BLaER1 treated with 17β-estradiol and CSF1 and Interleukin-3, amounts not matched to agents 10 nM and 100 nM (cell line): ENCODE measurements around the gene KRTAP4-16.
"Not testable (repeated sequence)": the region's sequence is repeated elsewhere in the genome, so short reads cannot be mapped to it uniquely, and the experiment has no call there.

Experiments
- H3K27ac ChIP-seq, 11 experiments: shearing (Covaris generic); formaldehyde crosslinking; 2 replicates each; pipeline ENCODE4 v1.8.1; 2022
- H3K27me3 ChIP-seq, 11 experiments: shearing (Covaris generic); formaldehyde crosslinking; 2 replicates each; pipeline ENCODE4 v1.8.1; 2022
- H3K36me3 ChIP-seq, 11 experiments: shearing (Covaris generic); formaldehyde crosslinking; 2 replicates each; pipeline ENCODE4 v1.8.1; 2022
- H3K4me1 ChIP-seq, 10 experiments: shearing (Covaris generic); formaldehyde crosslinking; 2 replicates each; pipeline ENCODE4 v1.8.1; 2022
- H3K4me2 ChIP-seq, 11 experiments: shearing (Covaris generic); formaldehyde crosslinking; 2 replicates each; pipeline ENCODE4 v1.8.1; 2022
- H3K4me3 ChIP-seq, 10 experiments: shearing (Covaris generic); formaldehyde crosslinking; 2 replicates each; pipeline ENCODE4 v1.8.1; 2022
- H3K9ac ChIP-seq, 11 experiments: shearing (Covaris generic); formaldehyde crosslinking; 2 replicates each; pipeline ENCODE4 v1.8.1; 2022
- H3K9me3 ChIP-seq, 11 experiments: shearing (Covaris generic); formaldehyde crosslinking; replicated peaks in 1 of 11; 2 replicates each; pipeline ENCODE4 v1.8.1; 2022
- H4K20me1 ChIP-seq, 11 experiments: shearing (Covaris generic); formaldehyde crosslinking; 2 replicates each; pipeline ENCODE4 v1.8.1; 2022
- Cebpa-rat ChIP-seq, 11 experiments: shearing (Covaris generic); IDR thresholded peaks; 2 replicates each; pipeline ENCODE4 v1.8.1; 2022

Gene KRTAP4-16

GRCh38 chr17:41121742-41122141, 19.7 kb upstream of the KRTAP4-16 start:
- H3K27me3 ChIP-seq: no peaks in the 10 kb centered on the region
- no peaks in the 10 kb centered on the region for H4K20me1 ChIP-seq
- no peak overlapping the region for H3K4me3 ChIP-seq
- no peak overlapping the region for H3K9ac ChIP-seq
- H3K4me1 ChIP-seq: peaks cover 28 to 53% (median 36%) of the 10 kb centered on the region in 10 experiments
- H3K27ac ChIP-seq: no peak overlapping the region
- peaks cover 7 to 54% (median 34%) of the 10 kb centered on the region in 11 experiments for H3K9me3 ChIP-seq
- no peak overlapping the region for H3K4me2 ChIP-seq
- no peak for TF ChIP-seq Cebpa-rat (IDR thresholded peaks at IDR 0.05)
- no peaks in the 10 kb centered on the region for H3K36me3 ChIP-seq

DNA sequence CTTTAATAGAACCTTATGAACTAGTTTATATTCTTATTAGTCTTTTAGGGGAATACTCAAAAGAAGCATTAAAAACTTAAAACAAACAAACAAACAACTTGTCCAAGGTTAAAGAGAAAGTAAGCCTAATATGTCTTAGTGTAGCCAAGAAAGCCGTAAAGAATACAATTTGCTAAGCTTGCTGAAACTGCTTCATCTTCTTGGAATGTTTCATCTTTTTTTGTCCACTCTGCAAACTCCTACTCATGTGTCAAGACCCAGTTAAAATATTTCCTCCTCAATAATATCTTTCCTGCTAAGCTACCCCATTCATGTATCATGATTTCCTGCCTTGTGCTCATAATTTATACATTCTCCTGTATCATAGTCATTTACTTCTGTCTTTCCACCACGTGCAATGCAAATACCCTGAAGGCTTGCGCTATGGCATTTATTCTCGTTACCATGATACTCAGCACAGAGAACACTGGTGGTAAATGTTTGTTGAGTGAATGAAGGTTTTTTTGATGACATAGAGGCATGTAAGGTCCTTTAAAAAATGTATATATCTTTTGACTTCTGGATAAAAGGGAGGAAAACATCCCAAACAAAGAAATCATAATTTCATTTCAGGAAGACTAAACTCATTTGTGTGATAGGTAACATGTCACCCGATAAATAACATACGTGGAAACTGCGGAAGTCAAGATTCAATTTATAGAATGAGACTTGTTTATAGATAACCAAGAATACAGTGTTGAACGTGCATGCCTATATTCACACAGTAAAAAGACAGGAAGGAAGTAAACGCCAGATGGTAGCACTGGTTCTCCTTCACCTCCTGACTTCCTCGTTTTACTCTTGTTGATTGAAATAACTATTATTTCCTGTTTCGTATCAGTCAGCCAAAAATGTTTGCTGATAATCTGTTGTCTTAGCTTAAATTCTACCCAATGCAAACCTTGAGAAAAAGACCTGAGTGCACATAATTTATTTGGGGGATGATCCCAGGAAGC, 18.0 kb upstream of the KRTAP4-16 start:
- H3K9me3 ChIP-seq: peaks cover 7 to 46% (median 32%) of the 10 kb centered on the region in 11 experiments
- H4K20me1 ChIP-seq, H3K36me3 ChIP-seq, H3K27me3 ChIP-seq: not testable (repeated sequence)
- H3K4me1 ChIP-seq: peaks cover 23 to 60% (median 34%) of the 10 kb centered on the region in 10 experiments
- peak overlapping the region in 9 of 11 experiments; percentile 47 to 68 (median 59); a peak in 15 of 22 replicates for H3K9ac ChIP-seq
- H3K4me3 ChIP-seq: peak overlapping the region in 5 of 10 experiments; percentile 20 to 43 (median 33); a peak in 5 of 20 replicates
- peak overlapping the region; percentile 69 to 91 (median 82); a peak in 21 of 22 replicates for H3K27ac ChIP-seq
- peak overlapping the region; percentile 63 to 89 (median 80) for H3K4me2 ChIP-seq

DNA sequence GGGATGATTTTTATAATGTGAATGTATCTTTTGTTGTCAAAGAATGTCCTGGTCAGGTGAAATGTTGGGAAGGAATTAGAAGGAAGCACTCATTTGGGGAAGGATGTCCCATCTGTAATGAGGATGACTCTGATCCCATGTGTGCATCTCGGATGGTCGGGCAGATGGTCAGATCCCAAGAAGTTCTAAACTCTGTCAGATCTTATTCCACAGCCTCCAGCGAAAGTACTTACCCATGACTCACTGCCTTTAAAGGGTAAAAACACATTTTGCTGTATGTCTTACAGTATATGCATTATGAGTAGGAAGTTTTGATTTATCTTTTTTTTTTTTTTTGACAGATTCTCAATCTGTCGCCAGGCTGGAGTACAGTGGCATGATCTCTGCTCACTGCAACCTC, 16.7 kb upstream of the KRTAP4-16 start:
- H3K4me3 ChIP-seq: no peak overlapping the region
- TF ChIP-seq Cebpa-rat (IDR thresholded peaks at IDR 0.05): no peak
- peaks cover 17 to 51% (median 38%) of the 10 kb centered on the region in 11 experiments for H3K9me3 ChIP-seq
- H3K4me2 ChIP-seq: peak overlapping the region in 2 of 11 experiments; percentile 23 to 39; a peak in 2 of 22 replicates
- no peaks in the 10 kb centered on the region for H3K27me3 ChIP-seq
- H3K27ac ChIP-seq: no peak overlapping the region
- H3K36me3 ChIP-seq: peaks cover 0 to 3% (median 0%) of the 10 kb centered on the region in 11 experiments; a peak in 1 of 22 replicates
- no peaks in the 10 kb centered on the region for H4K20me1 ChIP-seq
- H3K4me1 ChIP-seq: peaks cover 13 to 49% (median 26%) of the 10 kb centered on the region in 10 experiments
- H3K9ac ChIP-seq: no peak overlapping the region

DNA sequence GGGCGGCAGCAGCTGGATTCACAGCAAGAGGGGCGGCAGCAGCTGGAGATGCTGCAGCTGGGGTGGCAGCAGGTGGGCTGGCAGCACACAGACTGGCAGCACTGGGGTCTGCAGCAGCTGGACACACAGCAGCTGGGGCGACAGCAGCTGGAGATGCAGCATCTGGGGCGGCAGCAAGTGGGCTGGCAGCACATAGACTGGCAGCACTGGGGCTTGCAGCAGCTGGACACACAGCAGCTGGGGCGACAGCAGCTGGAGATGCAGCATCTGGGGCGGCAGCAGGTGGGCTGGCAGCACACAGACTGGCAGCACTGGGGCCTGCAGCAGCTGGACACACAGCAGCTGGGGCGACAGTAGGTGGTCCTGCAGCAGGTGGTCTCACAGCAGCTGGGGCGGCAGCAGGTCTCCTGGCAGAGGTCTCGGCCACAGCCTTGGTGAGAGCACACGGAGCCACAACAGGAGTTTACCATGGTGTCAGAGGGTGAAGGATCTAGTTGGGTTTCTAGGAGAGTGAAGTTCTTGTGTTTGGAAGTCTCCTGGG, 15.9 kb upstream of the KRTAP4-16 start, which contains the start of gene KRTAP4-11:
KRTAP4-11 (minus strand) TSS at position 528 of the 541 bp plus-strand sequence; CDS start at position 470, 58 bp downstream.
- H3K4me3 ChIP-seq, H3K36me3 ChIP-seq, H4K20me1 ChIP-seq, H3K9ac ChIP-seq, H3K27ac ChIP-seq, H3K27me3 ChIP-seq: not testable (repeated sequence)
- peaks cover 9 to 44% (median 23%) of the 10 kb centered on the region in 10 experiments for H3K4me1 ChIP-seq
- H3K9me3 ChIP-seq: peaks cover 25 to 51% (median 38%) of the 10 kb centered on the region in 11 experiments
- H3K4me2 ChIP-seq: peak within 1 kb of the TSS in 3 of 11 experiments; percentile 3 to 39 (median 23); a peak in 2 of 22 replicates

DNA sequence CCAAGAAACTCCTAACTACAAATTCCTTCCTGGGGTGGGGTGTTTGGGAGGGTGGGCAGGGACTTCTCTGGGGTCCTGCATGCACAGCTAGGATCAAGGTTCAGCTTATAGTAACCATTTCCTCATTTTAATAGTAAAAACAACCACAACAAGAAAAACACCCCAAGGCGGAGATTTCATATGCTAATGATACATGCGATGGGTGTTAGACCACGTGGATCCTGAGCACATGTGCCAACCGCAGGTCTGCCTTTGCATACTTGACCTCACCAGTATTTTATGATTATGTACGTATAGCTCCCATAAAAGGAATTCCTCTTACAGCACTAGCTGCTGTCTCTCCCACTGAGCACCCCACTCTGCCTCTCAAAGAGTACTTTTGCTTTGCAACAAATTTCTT, 14.3 kb upstream of the KRTAP4-16 start:
- H3K4me3 ChIP-seq: no peak overlapping the region
- H4K20me1 ChIP-seq: no peaks in the 10 kb centered on the region
- H3K27ac ChIP-seq: no peak overlapping the region
- no peaks in the 10 kb centered on the region for H3K27me3 ChIP-seq
- peaks cover 0 to 6% (median 0%) of the 10 kb centered on the region in 11 experiments; a peak in 2 of 22 replicates for H3K36me3 ChIP-seq
- peak overlapping the region in 6 of 11 experiments; percentile 17 to 74 (median 37); a peak in 9 of 22 replicates for H3K4me2 ChIP-seq
- TF ChIP-seq Cebpa-rat (IDR thresholded peaks at IDR 0.05): no peak
- peaks cover 34 to 53% (median 42%) of the 10 kb centered on the region in 11 experiments for H3K9me3 ChIP-seq
- H3K9ac ChIP-seq: no peak overlapping the region
- H3K4me1 ChIP-seq: peaks cover 9 to 44% (median 23%) of the 10 kb centered on the region in 10 experiments

- Histone ChIP-seq H3K4me1 (peaks cover 9 to 22% (median 14%) of the 10 kb centered on the region in 10 experiments; a peak in 19 of 20 replicates), H3K9me3 (peaks cover 40 to 61% (median 52%) of the 10 kb centered on the region in 11 experiments), H3K4me3 (no peak overlapping the region), H3K27me3 (no peaks in the 10 kb centered on the region), H3K4me2 (no peak overlapping the region), H3K9ac (no peak overlapping the region), H4K20me1 (no peaks in the 10 kb centered on the region), H3K27ac (no peak overlapping the region), H3K36me3 (peaks cover 0 to 6% (median 0%) of the 10 kb centered on the region in 11 experiments; a peak in 2 of 22 replicates)
- TF ChIP-seq Cebpa-rat (IDR thresholded peaks at IDR 0.05): no peak
Observed at GRCh38 chr17:41111151-41111885, 9.3 kb upstream of the KRTAP4-16 start.

GRCh38 chr17:41108728-41109386, 6.8 kb upstream of the KRTAP4-16 start:
- Histone ChIP-seq H3K9me3 (peaks cover 29 to 51% (median 41%) of the 10 kb centered on the region in 11 experiments), H3K4me1 (peaks cover 9 to 15% (median 13%) of the 10 kb centered on the region in 10 experiments; a peak in 19 of 20 replicates), H3K27ac (peak overlapping the region in 1 of 11 experiments; percentile 21; a peak in 2 of 22 replicates), H3K4me2 (peak overlapping the region in 9 of 11 experiments; percentile 3 to 73 (median 51); a peak in 13 of 22 replicates)
- H4K20me1 ChIP-seq, H3K9ac ChIP-seq, H3K4me3 ChIP-seq, H3K27me3 ChIP-seq, H3K36me3 ChIP-seq: not testable (repeated sequence)

DNA sequence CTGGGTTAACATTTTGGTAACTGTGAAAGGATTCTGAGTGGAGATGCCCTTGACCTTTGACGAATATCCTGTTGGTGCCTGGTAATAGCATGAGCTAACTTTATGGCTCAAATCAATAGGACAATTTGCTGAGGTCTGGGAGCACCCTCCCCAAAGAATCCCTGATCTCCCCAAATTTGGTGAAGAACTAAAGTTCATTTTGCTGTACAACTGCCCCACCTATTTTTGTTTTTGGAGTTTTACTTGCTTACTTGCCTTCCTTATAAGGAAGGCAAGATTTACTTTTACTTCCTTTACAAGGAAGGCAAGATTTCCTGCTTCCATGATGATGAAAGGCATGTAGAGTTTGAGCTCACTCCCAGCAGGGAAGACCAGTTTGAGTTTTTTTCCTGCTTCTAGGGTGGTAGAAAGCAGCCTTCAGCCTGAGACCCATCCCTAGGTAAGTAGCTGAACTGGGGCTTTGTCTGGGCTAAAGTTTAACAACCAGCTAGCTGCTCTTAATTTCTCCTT, 6.0 kb upstream of the KRTAP4-16 start:
- Histone ChIP-seq H3K27me3 (no peaks in the 10 kb centered on the region), H4K20me1 (no peaks in the 10 kb centered on the region), H3K9ac (no peak overlapping the region), H3K9me3 (peaks cover 21 to 42% (median 32%) of the 10 kb centered on the region in 11 experiments), H3K36me3 (peaks cover 0 to 6% (median 0%) of the 10 kb centered on the region in 11 experiments; a peak in 1 of 22 replicates), H3K27ac (peak overlapping the region in 1 of 11 experiments; percentile 21; a peak in 1 of 22 replicates), H3K4me2 (peak overlapping the region; percentile 3 to 73 (median 49); a peak in 19 of 22 replicates), H3K4me1 (peaks cover 9 to 15% (median 13%) of the 10 kb centered on the region in 10 experiments; a peak in 19 of 20 replicates), H3K4me3 (no peak overlapping the region)
- no peak for TF ChIP-seq Cebpa-rat (IDR thresholded peaks at IDR 0.05)

GRCh38 chr17:41105347-41105746, 3.3 kb upstream of the KRTAP4-16 start, which contains the start of gene KRTAP4-9:
KRTAP4-9 (plus strand) TSS chr17:41105389; CDS start chr17:41105389, 0 bp downstream.
- H3K4me3 ChIP-seq, H3K4me2 ChIP-seq, H3K9ac ChIP-seq, H3K27ac ChIP-seq, H4K20me1 ChIP-seq, H3K27me3 ChIP-seq, H3K36me3 ChIP-seq: not testable (repeated sequence)
- Histone ChIP-seq H3K4me1 (peaks cover 11 to 17% (median 15%) of the 10 kb centered on the region in 10 experiments), H3K9me3 (peaks cover 0 to 16% (median 6%) of the 10 kb centered on the region in 11 experiments; a peak in 12 of 22 replicates)

DNA sequence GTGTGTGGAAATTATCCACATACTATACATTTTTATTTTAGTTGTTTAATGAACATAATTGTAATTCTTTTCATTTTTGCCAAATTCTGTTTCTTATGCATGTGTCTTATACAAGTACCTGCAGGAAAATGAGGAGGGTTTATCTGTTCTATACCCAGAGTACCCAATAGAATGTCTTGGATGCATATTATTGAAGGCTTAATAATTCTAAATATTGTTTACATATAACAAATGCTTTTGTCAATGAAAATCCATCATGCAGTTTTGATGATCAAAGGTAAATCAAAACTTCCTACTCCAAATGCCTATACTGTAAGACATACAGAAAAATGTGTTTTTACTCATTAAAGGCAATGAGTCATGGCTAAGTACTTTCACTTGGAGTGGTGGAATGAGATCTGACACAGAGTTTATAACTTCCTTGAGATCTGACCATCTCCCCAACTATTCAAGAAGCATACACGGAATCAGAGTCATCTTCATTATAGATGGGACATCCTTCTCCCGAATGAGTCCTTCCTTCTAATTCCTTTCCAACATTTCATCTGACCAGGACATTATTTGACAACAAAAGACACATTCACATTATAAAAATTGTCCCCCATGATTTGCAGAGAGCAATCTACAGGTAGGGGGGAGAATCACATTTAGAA, 2.5 kb upstream of the KRTAP4-16 start:
- H4K20me1 ChIP-seq, H3K27ac ChIP-seq, H3K36me3 ChIP-seq, H3K27me3 ChIP-seq, H3K4me2 ChIP-seq, H3K4me3 ChIP-seq, H3K9ac ChIP-seq: not testable (repeated sequence)
- Histone ChIP-seq H3K4me1 (peaks cover 19 to 25% (median 23%) of the 10 kb centered on the region in 10 experiments), H3K9me3 (peaks cover 0 to 13% (median 3%) of the 10 kb centered on the region in 11 experiments; a peak in 5 of 22 replicates)
